ENCODE data around the gene SCGB1D2. TPM values are rescaled to one million over a fixed set of nuclear protein-coding genes. Genes with fewer than 3 reads are reported as not detected.
A peak's percentile ranks its signal among the peaks of the same experiment; 100 is the strongest.

The SCGB1D2 gene
- total and polyA plus RNA-seq, 4 donors, result not detected

DNA sequence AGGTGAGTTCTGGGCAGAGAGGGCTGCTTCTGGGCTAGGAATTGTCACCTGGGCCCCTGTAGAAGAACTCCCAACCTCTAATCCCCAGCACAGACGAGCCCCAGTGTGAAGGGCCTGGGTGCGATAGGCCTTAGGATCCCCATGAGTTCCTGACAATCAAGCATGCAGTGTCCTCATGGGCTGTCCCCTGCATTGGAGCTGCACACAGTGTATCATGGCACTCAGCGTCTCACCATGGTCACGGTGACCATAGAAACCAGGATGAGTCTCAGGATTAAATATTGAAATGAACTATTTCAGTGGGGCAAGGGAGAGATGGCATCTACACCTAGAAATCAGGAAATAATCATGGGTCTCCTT lies 33.3 kb upstream of the SCGB1D2 start:
- H3K27me3 ChIP-seq (ENCODE audit: control insufficient read depth, insufficient read depth, low read length), result no peaks in the 10 kb centered on the region
- 64% methylated on average over 3 of the region's 4 CpGs for whole genome bisulfite sequencing (ENCODE audit: insufficient coverage)
- DNase-seq (ENCODE audit: low read depth in 4 of 6, low spot score in 6 of 6), result no peak
- H3K4me1 ChIP-seq (ENCODE audit: control insufficient read depth, insufficient read depth, low read length), result no peaks in the 10 kb centered on the region
- no peak overlapping the region for H3K4me3 ChIP-seq (ENCODE audit: low read depth, low read length)
- H3K27ac ChIP-seq (ENCODE audit: low read depth, low read length), result no peak overlapping the region
- H3K36me3 ChIP-seq (ENCODE audit: control insufficient read depth, insufficient read depth, low read length), result no peaks in the 10 kb centered on the region
- H3K9me3 ChIP-seq (ENCODE audit: control insufficient read depth, insufficient read depth, low read length), result no peaks in the 10 kb centered on the region

DNA sequence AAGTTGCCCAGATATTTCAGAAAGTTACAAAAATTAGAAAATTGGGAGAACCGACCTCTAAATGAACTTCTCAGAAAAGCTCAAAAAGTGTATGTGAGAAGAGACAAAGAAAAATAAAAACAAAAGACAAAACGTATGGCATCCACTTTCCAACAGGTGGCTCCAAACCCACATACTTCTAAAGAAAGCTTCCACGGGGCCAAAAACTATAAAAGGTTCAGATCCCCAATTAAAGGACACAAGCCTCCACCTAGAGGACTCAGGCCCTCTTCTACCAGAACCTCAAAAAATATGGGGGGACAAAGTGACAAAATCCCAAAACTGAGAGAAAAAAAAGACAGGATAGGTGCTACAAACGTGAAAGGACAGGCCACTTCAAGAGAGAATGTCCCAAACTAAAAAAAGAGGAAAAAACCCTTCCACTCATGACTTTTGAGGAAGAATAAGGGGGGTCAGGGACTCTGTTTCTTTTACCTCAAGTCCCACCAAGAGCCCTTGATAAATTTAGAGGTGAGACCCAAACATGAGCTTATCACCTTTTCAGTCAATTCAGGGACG lies 24.8 kb upstream of the SCGB1D2 start:
- Histone ChIP-seq H3K4me3 (ENCODE audit: low read depth, low read length) (no peak overlapping the region), H3K36me3 (ENCODE audit: control insufficient read depth, insufficient read depth, low read length) (no peaks in the 10 kb centered on the region), H3K4me1 (ENCODE audit: control insufficient read depth, insufficient read depth, low read length) (no peaks in the 10 kb centered on the region), H3K27me3 (ENCODE audit: control insufficient read depth, insufficient read depth, low read length) (no peaks in the 10 kb centered on the region), H3K9me3 (ENCODE audit: control insufficient read depth, insufficient read depth, low read length) (no peaks in the 10 kb centered on the region), H3K27ac (ENCODE audit: low read depth, low read length) (no peak overlapping the region)
- DNase-seq (ENCODE audit: low read depth in 4 of 6, low spot score in 6 of 6), result peak in 1 of 6 donors; percentile 4
- WGBS (ENCODE audit: insufficient coverage), result no CpG with 5 or more reads among the region's 5 CpGs

DNA sequence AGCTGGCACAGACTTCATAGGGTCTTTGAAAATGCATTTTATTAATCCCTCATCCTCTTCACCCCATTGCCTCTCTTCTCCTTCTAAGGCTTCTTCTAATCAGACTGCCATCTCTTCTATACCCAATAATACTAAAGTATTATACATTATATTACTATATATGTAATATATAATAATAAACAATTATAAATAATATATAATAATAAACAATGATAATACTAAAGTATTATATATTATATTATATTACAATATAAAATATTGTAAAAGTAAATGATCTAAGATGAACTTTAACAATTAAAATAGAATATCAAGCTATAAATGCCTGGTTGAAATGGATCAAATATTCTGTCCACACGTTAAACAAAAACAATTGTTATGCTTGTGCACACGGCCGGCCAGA lies 20.5 kb upstream of the SCGB1D2 start:
- Histone ChIP-seq H3K4me3 (ENCODE audit: low read depth, low read length) (no peak overlapping the region), H3K27me3 (ENCODE audit: control insufficient read depth, insufficient read depth, low read length) (no peaks in the 10 kb centered on the region)
- WGBS (ENCODE audit: insufficient coverage), result 83% methylated on average over 2 of the region's 3 CpGs

DNA sequence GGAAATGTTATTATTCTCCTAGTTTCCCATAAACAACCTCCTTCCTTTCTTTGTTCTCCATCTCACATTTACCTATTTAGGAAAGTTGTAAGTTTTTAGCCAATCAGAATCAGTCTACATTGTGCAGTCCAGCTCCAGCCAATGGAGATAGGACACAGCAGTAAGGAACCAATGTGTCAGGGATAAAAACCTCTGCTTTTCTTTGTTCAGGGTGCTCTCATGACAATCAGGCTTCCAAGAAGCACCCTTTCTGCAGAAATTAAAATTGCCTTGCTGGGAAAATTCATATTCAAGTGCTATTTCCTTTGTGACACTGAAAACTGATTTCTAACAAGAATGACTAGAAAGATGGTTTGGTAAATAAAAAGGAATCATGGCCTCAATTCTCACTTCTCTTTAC lies 18.9 kb upstream of the SCGB1D2 start:
- H3K36me3 ChIP-seq (ENCODE audit: control insufficient read depth, insufficient read depth, low read length), result no peaks in the 10 kb centered on the region
- no peak overlapping the region for H3K4me3 ChIP-seq (ENCODE audit: low read depth, low read length)
- no peaks in the 10 kb centered on the region for H3K27me3 ChIP-seq (ENCODE audit: control insufficient read depth, insufficient read depth, low read length)
- H3K27ac ChIP-seq (ENCODE audit: low read depth, low read length), result no peak overlapping the region
- no peak for DNase-seq (ENCODE audit: low read depth in 4 of 6, low spot score in 6 of 6)
- H3K9me3 ChIP-seq (ENCODE audit: control insufficient read depth, insufficient read depth, low read length), result peaks cover 7% of the 10 kb centered on the region
- H3K4me1 ChIP-seq (ENCODE audit: control insufficient read depth, insufficient read depth, low read length), result no peaks in the 10 kb centered on the region

More for the DNA sequence above, 20.5 kb upstream of the SCGB1D2 start:
- Histone ChIP-seq H3K27ac (ENCODE audit: low read depth, low read length) (no peak overlapping the region), H3K4me1 (ENCODE audit: control insufficient read depth, insufficient read depth, low read length) (no peaks in the 10 kb centered on the region), H3K9me3 (ENCODE audit: control insufficient read depth, insufficient read depth, low read length) (peaks cover 7% of the 10 kb centered on the region), H3K36me3 (ENCODE audit: control insufficient read depth, insufficient read depth, low read length) (no peaks in the 10 kb centered on the region)
- DNase-seq (ENCODE audit: low read depth in 4 of 6, low spot score in 6 of 6), result no peak

DNA sequence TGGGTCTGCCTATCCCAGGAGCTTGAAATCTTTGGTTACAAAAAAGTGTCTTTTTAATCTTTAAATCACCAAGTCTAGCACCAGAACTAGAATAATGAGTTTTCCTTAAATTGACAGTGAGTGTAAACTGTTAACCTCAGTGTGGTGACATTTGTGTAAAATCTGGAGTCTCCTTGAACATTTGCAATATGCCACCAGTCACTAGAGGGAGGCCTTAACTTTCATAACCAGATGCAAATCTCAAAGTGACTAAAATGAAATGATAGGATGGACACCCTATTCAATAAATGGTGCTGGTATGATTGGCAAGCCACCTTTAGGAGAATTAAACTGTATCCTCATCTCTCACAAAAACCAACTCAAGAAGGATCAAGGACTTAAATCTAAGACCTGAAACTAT lies 8.3 kb upstream of the SCGB1D2 start:
- Histone ChIP-seq H3K27ac (ENCODE audit: low read depth, low read length) (no peak overlapping the region), H3K9me3 (ENCODE audit: control insufficient read depth, insufficient read depth, low read length) (no peaks in the 10 kb centered on the region), H3K27me3 (ENCODE audit: control insufficient read depth, insufficient read depth, low read length) (no peaks in the 10 kb centered on the region), H3K4me3 (ENCODE audit: low read depth, low read length) (no peak overlapping the region), H3K4me1 (ENCODE audit: control insufficient read depth, insufficient read depth, low read length) (no peaks in the 10 kb centered on the region), H3K36me3 (ENCODE audit: control insufficient read depth, insufficient read depth, low read length) (no peaks in the 10 kb centered on the region)
- no peak for DNase-seq (ENCODE audit: low read depth in 4 of 6, low spot score in 6 of 6)

DNA sequence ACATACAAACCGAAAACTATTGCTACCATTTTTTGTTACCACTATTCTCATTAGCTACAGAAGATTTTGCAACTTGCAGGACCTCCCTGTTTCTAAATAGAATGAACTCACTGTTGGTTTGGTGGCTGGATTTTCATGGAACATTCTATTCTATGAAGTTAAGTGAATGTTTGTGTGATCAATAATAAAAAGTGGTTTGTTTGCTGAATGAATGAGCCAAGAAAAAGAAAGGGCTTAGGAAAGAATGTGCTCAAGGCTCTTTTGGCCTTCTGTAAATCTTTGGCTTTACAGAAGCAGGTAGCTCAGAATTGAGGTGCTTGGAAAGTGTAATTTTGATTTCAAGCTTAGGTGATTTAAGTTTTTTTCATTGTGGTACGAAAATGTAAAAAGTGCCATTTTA lies 5.9 kb upstream of the SCGB1D2 start:
- H3K4me1 ChIP-seq (ENCODE audit: control insufficient read depth, insufficient read depth, low read length), result no peaks in the 10 kb centered on the region
- WGBS (ENCODE audit: insufficient coverage), result no CpG with 5 or more reads among the region's 2 CpGs

DNA sequence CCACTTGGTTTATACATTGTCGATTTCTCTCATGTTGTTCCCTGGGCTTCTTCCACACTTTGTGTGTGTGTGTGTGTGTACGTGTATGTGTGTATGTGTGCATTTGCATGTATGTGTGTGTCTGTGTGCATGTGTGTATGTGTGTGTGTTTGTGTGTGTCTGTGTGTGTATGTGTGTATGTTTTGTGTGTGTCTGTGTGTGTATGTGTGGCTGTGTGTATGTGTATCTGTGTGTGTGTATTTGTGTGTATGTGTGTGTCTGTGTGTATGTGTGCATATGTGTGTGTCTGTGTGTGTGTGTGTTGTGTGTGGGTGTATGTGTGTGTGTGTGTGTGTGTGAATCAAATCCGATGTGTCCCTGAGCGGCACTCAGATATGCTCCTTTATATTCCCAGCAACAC lies 4.5 kb upstream of the SCGB1D2 start:
- H3K4me1 ChIP-seq (ENCODE audit: control insufficient read depth, insufficient read depth, low read length), result peaks cover 5% of the 10 kb centered on the region
- H3K4me3 ChIP-seq (ENCODE audit: low read depth, low read length), result no peak overlapping the region
- no peaks in the 10 kb centered on the region for H3K36me3 ChIP-seq (ENCODE audit: control insufficient read depth, insufficient read depth, low read length)
- H3K27me3 ChIP-seq (ENCODE audit: control insufficient read depth, insufficient read depth, low read length), result peaks cover 3% of the 10 kb centered on the region
- 50% methylated on average over 2 of the region's 4 CpGs for WGBS (ENCODE audit: insufficient coverage)
- DNase-seq (ENCODE audit: low read depth in 4 of 6, low spot score in 6 of 6), result no peak
- H3K27ac ChIP-seq (ENCODE audit: low read depth, low read length), result no peak overlapping the region
- H3K9me3 ChIP-seq (ENCODE audit: control insufficient read depth, insufficient read depth, low read length), result no peaks in the 10 kb centered on the region

More for the DNA sequence above, 5.9 kb upstream of the SCGB1D2 start:
- Histone ChIP-seq H3K9me3 (ENCODE audit: control insufficient read depth, insufficient read depth, low read length) (no peaks in the 10 kb centered on the region), H3K4me3 (ENCODE audit: low read depth, low read length) (no peak overlapping the region), H3K27me3 (ENCODE audit: control insufficient read depth, insufficient read depth, low read length) (peaks cover 3% of the 10 kb centered on the region), H3K36me3 (ENCODE audit: control insufficient read depth, insufficient read depth, low read length) (no peaks in the 10 kb centered on the region), H3K27ac (ENCODE audit: low read depth, low read length) (no peak overlapping the region)
- no peak for DNase-seq (ENCODE audit: low read depth in 4 of 6, low spot score in 6 of 6)

DNA sequence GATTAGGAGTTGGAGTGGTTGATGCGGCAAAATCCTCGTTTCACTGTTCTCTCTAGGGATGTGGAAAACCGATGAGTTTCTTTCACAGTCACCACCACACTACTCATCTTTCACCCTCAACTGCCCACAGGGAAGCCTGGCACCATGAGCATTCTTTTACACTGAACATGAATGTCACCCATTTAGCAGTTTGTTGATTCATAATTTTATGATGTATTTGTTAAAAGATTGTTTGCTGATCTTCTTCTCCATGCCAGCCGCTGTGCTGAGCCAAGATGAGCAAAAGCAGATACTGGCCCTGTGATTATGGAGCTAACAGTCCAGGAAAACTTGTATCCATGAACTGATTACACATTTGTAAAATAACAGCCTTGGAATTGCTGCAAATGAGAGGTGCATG lies 3.9 kb upstream of the SCGB1D2 start:
- DNase-seq (ENCODE audit: low read depth in 4 of 6, low spot score in 6 of 6), result no peak
- Histone ChIP-seq H3K27ac (ENCODE audit: low read depth, low read length) (no peak overlapping the region), H3K36me3 (ENCODE audit: control insufficient read depth, insufficient read depth, low read length) (no peaks in the 10 kb centered on the region), H3K9me3 (ENCODE audit: control insufficient read depth, insufficient read depth, low read length) (no peaks in the 10 kb centered on the region), H3K4me1 (ENCODE audit: control insufficient read depth, insufficient read depth, low read length) (peaks cover 5% of the 10 kb centered on the region), H3K27me3 (ENCODE audit: control insufficient read depth, insufficient read depth, low read length) (peaks cover 3% of the 10 kb centered on the region), H3K4me3 (ENCODE audit: low read depth, low read length) (no peak overlapping the region)
- WGBS (ENCODE audit: insufficient coverage), result no CpG with 5 or more reads among the region's 4 CpGs

DNA sequence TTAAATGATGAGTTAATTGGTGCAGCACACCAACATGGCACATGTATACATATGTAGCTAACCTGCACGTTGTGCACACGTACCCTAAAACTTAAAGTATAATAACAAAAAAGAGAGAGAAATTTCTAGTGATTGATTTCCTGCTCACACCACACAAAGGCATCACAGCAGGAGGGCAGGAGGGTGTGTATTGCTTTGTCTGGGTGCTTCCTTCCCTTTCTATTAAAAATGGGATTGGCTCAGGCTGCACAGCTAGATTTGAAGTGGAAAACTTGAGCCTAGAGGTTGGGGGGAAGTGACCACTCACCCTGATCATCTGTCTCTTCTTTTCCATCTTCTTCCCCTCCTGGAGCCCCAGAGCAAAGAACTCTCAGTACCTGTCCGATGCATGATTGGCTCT lies 944 bp upstream of the SCGB1D2 start:
- WGBS (ENCODE audit: insufficient coverage), result no CpG with 5 or more reads among the region's 3 CpGs
- Histone ChIP-seq H3K36me3 (ENCODE audit: control insufficient read depth, insufficient read depth, low read length) (no peaks in the 10 kb centered on the region), H3K4me3 (ENCODE audit: low read depth, low read length) (no peak overlapping the region), H3K9me3 (ENCODE audit: control insufficient read depth, insufficient read depth, low read length) (no peaks in the 10 kb centered on the region), H3K27me3 (ENCODE audit: control insufficient read depth, insufficient read depth, low read length) (peaks cover 3% of the 10 kb centered on the region), H3K4me1 (ENCODE audit: control insufficient read depth, insufficient read depth, low read length) (peaks cover 5% of the 10 kb centered on the region), H3K27ac (ENCODE audit: low read depth, low read length) (no peak overlapping the region)
- DNase-seq (ENCODE audit: low read depth in 4 of 6, low spot score in 6 of 6), result no peak

DNA sequence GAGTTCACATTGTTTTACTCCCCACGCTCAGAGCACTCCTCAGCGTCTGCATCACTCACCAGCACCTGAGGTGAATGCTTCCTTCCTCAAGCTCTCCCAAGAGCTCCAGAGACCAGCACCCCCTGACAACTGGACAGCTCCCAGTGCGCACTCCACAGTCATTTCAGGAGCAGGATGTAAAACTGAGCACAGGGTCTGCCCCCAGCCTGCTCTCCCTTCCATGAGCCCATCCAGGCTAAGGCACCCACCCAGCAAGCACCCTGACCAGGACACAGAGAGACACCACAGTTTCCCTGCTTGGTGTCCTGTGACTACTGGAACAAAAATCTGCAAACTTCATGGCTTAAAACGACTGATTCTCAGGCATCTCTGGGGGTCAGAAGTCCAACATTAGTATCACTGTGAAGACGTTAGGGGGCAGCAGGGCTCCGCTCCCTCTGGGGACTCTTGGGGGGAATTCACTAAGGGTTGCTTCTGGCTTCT lies 3.3 kb downstream of the SCGB1D2 start:
- H3K4me3 ChIP-seq (ENCODE audit: low read depth, low read length), result no peak overlapping the region
- H3K4me1 ChIP-seq (ENCODE audit: control insufficient read depth, insufficient read depth, low read length), result peaks cover 5% of the 10 kb centered on the region
- no peaks in the 10 kb centered on the region for H3K36me3 ChIP-seq (ENCODE audit: control insufficient read depth, insufficient read depth, low read length)
- no peaks in the 10 kb centered on the region for H3K9me3 ChIP-seq (ENCODE audit: control insufficient read depth, insufficient read depth, low read length)
- peak in 1 of 6 donors; percentile 21 for DNase-seq (ENCODE audit: low read depth in 4 of 6, low spot score in 6 of 6)
- no peak overlapping the region for H3K27ac ChIP-seq (ENCODE audit: low read depth, low read length)
- no peaks in the 10 kb centered on the region for H3K27me3 ChIP-seq (ENCODE audit: control insufficient read depth, insufficient read depth, low read length)
- WGBS (ENCODE audit: insufficient coverage), result 21% methylated on average over 6 of the region's 6 CpGs

All from spinal cord (tissue), 10 donors.